Uterus (tissue), 4 donors: ENCODE measurements around the gene AMBRA1. TPM values are rescaled to one million over a fixed set of nuclear protein-coding genes. Genes with fewer than 3 reads are reported as not detected.

Experiments used
- DNase-seq, 2 donors: peaks; one replicate each; pipeline ENCODE4 v3.0.0-alpha.2; 2019 to 2020
- H3K27ac ChIP-seq, 2 donors: fragments of 200-600 bp; sonication (generic); 1 replicate in 1 of 2; 2 replicates in 1 of 2; pipeline ENCODE4 v1.5.1; 2016 to 2018
- H3K27me3 ChIP-seq, 2 donors: fragments of 200-600 bp; sonication (generic); one replicate each; pipeline ENCODE4 v1.5.1; 2018 to 2019; ENCODE audit warnings: control low read depth in 1 of 2
- H3K36me3 ChIP-seq, 2 donors: fragments of 200-600 bp; sonication (generic); one replicate each; pipeline ENCODE4 v1.5.1; 2019; ENCODE audit warnings: control low read depth in 1 of 2
- H3K4me1 ChIP-seq, 2 donors: fragments of 200-600 bp; sonication (generic); one replicate each; pipeline ENCODE4 v1.5.1; 2018 to 2019; ENCODE audit warnings: control low read depth in 1 of 2
- H3K4me3 ChIP-seq, 2 donors: fragments of 200-600 bp; sonication (generic); 1 replicate in 1 of 2; 2 replicates in 1 of 2; pipeline ENCODE4 v1.5.1; 2018 to 2019; ENCODE audit warnings: mild to moderate bottlenecking in 1 of 2
- H3K9me3 ChIP-seq, 2 donors: fragments of 200-600 bp; sonication (generic); one replicate each; pipeline ENCODE4 v1.5.1; 2019; ENCODE audit warnings: control low read depth in 1 of 2
- CTCF ChIP-seq, 4 experiments: fragments of 200-600 bp in 2 of 4; fragments of 450-650 bp in 2 of 4; sonication (generic) in 2 of 4; IDR thresholded peaks; one replicate each; pipeline ENCODE4 v1.5.1; 2016 to 2019; ENCODE audit warnings: antibody characterized with exemption in 4 of 4, mild to moderate bottlenecking in 2 of 4, moderate library complexity in 1 of 4
- POLR2A ChIP-seq, 2 donors: fragments of 450-650 bp; IDR thresholded peaks; one replicate each; pipeline ENCODE4 v1.6.1; 2016; ENCODE audit warnings: antibody characterized with exemption in 2 of 2, mild to moderate bottlenecking in 1 of 2, moderate library complexity in 1 of 2
- intact Hi-C: fragments of 100-400 bp; cut with DNase I; formaldehyde crosslinking; loops from one replicate; pipeline ENCODE4 v1.15.1; 2023; ENCODE audit warnings: low total_unique reads
- total RNA-seq, 4 donors: library from RNA; depleted of rRNA in 3 of 4; stranded (reverse); fragments of >200 nt in 3 of 4; gene quantifications; one replicate each; pipeline versions ENCODE4 v1.1.0 to v1.2.4, GENCODE V29; 2014 to 2023
- donor health status: DM: yes; HTN: yes; CAD: no.

The AMBRA1 gene
- total RNA-seq, 4 donors from 2014 or later: 22.6 to 55.3 (median 41.4) TPM

DNA sequence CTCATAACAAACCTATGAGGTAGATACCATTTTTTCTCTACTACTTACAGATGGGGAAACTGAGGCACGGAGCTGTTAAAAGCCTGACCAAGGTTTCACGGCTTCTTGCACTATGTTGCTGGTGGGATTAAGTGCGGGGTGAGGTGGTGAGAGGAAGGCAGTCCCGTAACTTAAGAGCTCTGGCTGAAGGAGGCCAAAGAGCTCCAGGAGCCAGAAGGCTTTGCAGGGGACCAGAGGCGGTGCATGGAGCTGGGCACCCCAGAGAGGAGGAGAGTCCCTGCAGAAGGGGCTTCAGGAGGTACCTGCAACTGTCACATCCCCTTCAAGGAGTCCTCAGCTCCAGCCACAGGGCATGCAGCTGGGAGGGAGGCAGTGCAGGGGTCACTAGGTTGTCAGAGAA, 206.4 kb downstream of the AMBRA1 start:
- H3K27me3 ChIP-seq: peaks cover 19 to 22% of the 10 kb centered on the region in 2 donors
- no peaks in the 10 kb centered on the region for H3K36me3 ChIP-seq
- H3K4me1 ChIP-seq: peaks cover 0 to 35% of the 10 kb centered on the region in 2 donors
- no peak for TF ChIP-seq CTCF (IDR thresholded peaks at IDR 0.05)
- no peak for TF ChIP-seq POLR2A (IDR thresholded peaks at IDR 0.05)
- intact Hi-C loops: no loop called here
- H3K27ac ChIP-seq: no peak overlapping the region
- DNase-seq: no peak
- no peaks in the 10 kb centered on the region for H3K9me3 ChIP-seq
- H3K4me3 ChIP-seq: no peak overlapping the region

DNA sequence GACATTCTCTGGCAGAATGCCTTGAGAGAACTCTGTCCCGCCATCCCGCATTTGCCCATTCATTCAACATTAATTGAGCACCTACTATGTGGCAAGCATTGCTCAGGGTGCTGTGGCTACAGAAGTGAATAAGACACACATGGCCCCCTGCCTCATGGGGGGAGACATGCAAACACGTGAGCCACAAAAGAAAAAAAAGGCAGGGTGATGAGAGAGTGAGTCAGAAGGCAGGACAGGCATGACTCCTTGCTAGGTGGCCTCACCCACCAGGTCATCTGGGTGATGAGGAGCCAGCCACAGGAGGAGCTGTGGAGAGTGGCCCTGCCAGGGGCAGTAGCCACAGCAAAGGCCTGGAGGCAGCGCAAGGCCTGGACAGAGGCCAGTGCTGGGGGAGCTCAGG, 207.1 kb downstream of the AMBRA1 start:
- H3K4me3 ChIP-seq: no peak overlapping the region
- H3K27ac ChIP-seq: no peak overlapping the region
- peaks cover 19 to 22% of the 10 kb centered on the region in 2 donors for H3K27me3 ChIP-seq
- intact Hi-C loops: no loop called here
- TF ChIP-seq CTCF (IDR thresholded peaks at IDR 0.05) (no peak), POLR2A (IDR thresholded peaks at IDR 0.05) (no peak)
- DNase-seq: no peak
- H3K36me3 ChIP-seq: no peaks in the 10 kb centered on the region
- no peaks in the 10 kb centered on the region for H3K9me3 ChIP-seq
- peaks cover 0 to 33% of the 10 kb centered on the region in 2 donors for H3K4me1 ChIP-seq

GRCh38 chr11:46386005-46386578, 207.7 kb downstream of the AMBRA1 start:
- peaks cover 0 to 29% of the 10 kb centered on the region in 2 donors for H3K4me1 ChIP-seq
- H3K27me3 ChIP-seq: peaks cover 16 to 20% of the 10 kb centered on the region in 2 donors
- H3K27ac ChIP-seq: no peak overlapping the region
- intact Hi-C loops: no loop called here
- H3K36me3 ChIP-seq: no peaks in the 10 kb centered on the region
- no peak for DNase-seq
- H3K9me3 ChIP-seq: no peaks in the 10 kb centered on the region
- TF ChIP-seq CTCF (IDR thresholded peaks at IDR 0.05) (no peak), POLR2A (IDR thresholded peaks at IDR 0.05) (no peak)
- H3K4me3 ChIP-seq: no peak overlapping the region

GRCh38 chr11:46385169-46386004, 208.4 kb downstream of the AMBRA1 start:
- H3K4me1 ChIP-seq: peaks cover 0 to 22% of the 10 kb centered on the region in 2 donors
- H3K36me3 ChIP-seq: no peaks in the 10 kb centered on the region
- no peak overlapping the region for H3K27ac ChIP-seq
- intact Hi-C loops: no loop called here
- no peak overlapping the region for H3K4me3 ChIP-seq
- no peak for TF ChIP-seq POLR2A (IDR thresholded peaks at IDR 0.05)
- no peak for TF ChIP-seq CTCF (IDR thresholded peaks at IDR 0.05)
- no peak for DNase-seq
- H3K9me3 ChIP-seq: no peaks in the 10 kb centered on the region
- H3K27me3 ChIP-seq: peaks cover 9 to 15% of the 10 kb centered on the region in 2 donors
